Fibroblast of lung (primary cell): ENCODE data around the gene CNNM2. TPM values are rescaled to one million over a fixed set of nuclear protein-coding genes. Genes with fewer than 3 reads are reported as not detected.

Source experiments
- DNase-seq, 2 donors: peaks; one replicate each; pipeline versions ENCODE4 v3.0.0 to v3.0.0-alpha.2; 2010; ENCODE audit warnings: low read depth in 2 of 2
- H2AFZ ChIP-seq: 2 replicates; pipeline ENCODE4 v1.5.1; 2012; ENCODE audit warnings: low read length, control low read depth, inconsistent platforms
- H3K27ac ChIP-seq: 2 replicates; pipeline ENCODE4 v1.5.1; 2011; ENCODE audit warnings: low read length, control low read depth; ENCODE audit not compliant: insufficient read depth
- H3K27me3 ChIP-seq: 2 replicates; pipeline ENCODE4 v1.5.1; 2011; ENCODE audit warnings: mild to moderate bottlenecking, low read length; ENCODE audit not compliant: control insufficient read depth, insufficient read depth
- H3K36me3 ChIP-seq: 2 replicates; pipeline ENCODE4 v1.5.1; 2011; ENCODE audit warnings: low read length; ENCODE audit not compliant: control insufficient read depth, insufficient read depth
- H3K4me1 ChIP-seq: 2 replicates; pipeline ENCODE4 v1.5.1; 2011; ENCODE audit warnings: low read length; ENCODE audit not compliant: control insufficient read depth, insufficient read depth; ENCODE audit errors: extremely low read depth
- H3K4me2 ChIP-seq: 2 replicates; pipeline ENCODE4 v1.5.1; 2011; ENCODE audit warnings: low read length, control low read depth; ENCODE audit not compliant: insufficient read depth; ENCODE audit errors: extremely low read depth
- H3K4me3 ChIP-seq, 4 experiments: fragments of 200-600 bp in 1 of 4; sonication (generic) in 1 of 4; replicated peaks in 1 of 4; 2 replicates each; pipeline ENCODE4 v1.5.1; 2011 to 2016; ENCODE audit warnings: low read length in 4 of 4, low read depth in 3 of 4, mild to moderate bottlenecking in 3 of 4, control low read depth in 2 of 4, inconsistent platforms in 1 of 4, mixed read lengths in 1 of 4; ENCODE audit not compliant: insufficient read depth in 1 of 4; ENCODE audit errors: control extremely low read depth in 1 of 4
- H3K79me2 ChIP-seq: 2 replicates; pipeline ENCODE4 v1.5.1; 2012; ENCODE audit warnings: mild to moderate bottlenecking, low read length, inconsistent platforms; ENCODE audit not compliant: control insufficient read depth, insufficient read depth
- H3K9ac ChIP-seq: 2 replicates; pipeline ENCODE4 v1.5.1; 2011; ENCODE audit warnings: mild to moderate bottlenecking, low read length, control low read depth; ENCODE audit not compliant: insufficient read depth
- H3K9me3 ChIP-seq: 2 replicates; pipeline ENCODE4 v1.5.1; 2012; ENCODE audit warnings: low read depth, low read length; ENCODE audit not compliant: control insufficient read depth, insufficient read depth
- H4K20me1 ChIP-seq: 2 replicates; pipeline ENCODE4 v1.5.1; 2011; ENCODE audit warnings: low read length; ENCODE audit not compliant: control insufficient read depth, insufficient read depth; ENCODE audit errors: extremely low read depth
- CTCF ChIP-seq, 2 donors: IDR thresholded peaks in 1 of 2; conservative IDR thresholded peaks in 1 of 2; 1 replicate in 1 of 2; 2 replicates in 1 of 2; pipeline ENCODE4 v1.5.1; 2011 to 2012; ENCODE audit warnings: low read length in 2 of 2, control low read depth in 1 of 2, inconsistent platforms in 1 of 2, low read depth in 1 of 2, mild to moderate bottlenecking in 1 of 2
- EZH2 ChIP-seq: IDR thresholded peaks from 2 replicates; pipeline ENCODE4 v1.5.1; 2012; ENCODE audit warnings: low read length, control low read depth, mild to moderate bottlenecking; ENCODE audit errors: missing control alignments
- polyA plus RNA-seq, 2 donors: library from polyadenylated mRNA; depleted of rRNA in 1 of 2; stranded (reverse) in 1 of 2; unstranded in 1 of 2; fragments of >200 nt; gene quantifications; 2 replicates each; pipeline ENCODE4 v1.2.1, GENCODE V29; 2011 to 2012; ENCODE audit warnings: missing spikeins in 1 of 2
- total RNA-seq: library from RNA; depleted of rRNA; stranded (reverse); fragments of >200 nt; gene quantifications from 2 replicates; pipeline ENCODE4 v1.2.1, GENCODE V29; 2014

Gene CNNM2
- total and polyA plus RNA-seq, 2 donors (not counting 1 experiment from before 2014, with no cell fraction given), result 3.4 to 6.1 TPM

- no peaks in the 10 kb centered on the region for H3K27me3 ChIP-seq
- no peak overlapping the region for H3K27ac ChIP-seq
- DNase-seq, result no peak
- no peaks in the 10 kb centered on the region for H4K20me1 ChIP-seq
- TF ChIP-seq EZH2, result no peak
- TF ChIP-seq CTCF (conservative IDR thresholded peaks at IDR 0.05 in 1 of 2, IDR thresholded peaks at IDR 0.05 in 1 of 2; ENCODE audit: low read depth in 1 of 2, low read length in 2 of 2), result no peak
- H2AFZ ChIP-seq, result no peak overlapping the region
- H3K4me2 ChIP-seq, result no peak overlapping the region
- no peak overlapping the region for H3K4me3 ChIP-seq
- H3K36me3 ChIP-seq, result no peaks in the 10 kb centered on the region
- no peak overlapping the region for H3K9ac ChIP-seq
- no peaks in the 10 kb centered on the region for H3K4me1 ChIP-seq
- no peaks in the 10 kb centered on the region for H3K9me3 ChIP-seq
- no peaks in the 10 kb centered on the region for H3K79me2 ChIP-seq
Measured at GRCh38 chr10:103123282-103124024, 205.4 kb downstream of the CNNM2 start.

GRCh38 chr10:103124420-103125096, 206.5 kb downstream of the CNNM2 start:
- DNase-seq, result no peak
- Histone ChIP-seq H3K79me2 (no peaks in the 10 kb centered on the region), H2AFZ (no peak overlapping the region), H4K20me1 (no peaks in the 10 kb centered on the region), H3K4me2 (no peak overlapping the region), H3K9me3 (no peaks in the 10 kb centered on the region), H3K27ac (no peak overlapping the region), H3K4me3 (no peak overlapping the region), H3K4me1 (no peaks in the 10 kb centered on the region), H3K36me3 (no peaks in the 10 kb centered on the region), H3K9ac (no peak overlapping the region), H3K27me3 (no peaks in the 10 kb centered on the region)
- TF ChIP-seq EZH2 (no peak), CTCF (conservative IDR thresholded peaks at IDR 0.05 in 1 of 2, IDR thresholded peaks at IDR 0.05 in 1 of 2; ENCODE audit: low read depth in 1 of 2, low read length in 2 of 2) (no peak)

- no peaks in the 10 kb centered on the region for H3K36me3 ChIP-seq
- no peak overlapping the region for H2AFZ ChIP-seq
- no peak overlapping the region for H3K4me2 ChIP-seq
- no peaks in the 10 kb centered on the region for H3K9me3 ChIP-seq
- no peak overlapping the region for H3K27ac ChIP-seq
- no peaks in the 10 kb centered on the region for H3K79me2 ChIP-seq
- H3K4me1 ChIP-seq, result no peaks in the 10 kb centered on the region
- no peak overlapping the region for H3K9ac ChIP-seq
- TF ChIP-seq CTCF (conservative IDR thresholded peaks at IDR 0.05 in 1 of 2, IDR thresholded peaks at IDR 0.05 in 1 of 2; ENCODE audit: low read depth in 1 of 2, low read length in 2 of 2), result no peak
- TF ChIP-seq EZH2, result no peak
- no peak overlapping the region for H3K4me3 ChIP-seq
- peak in 1 of 2 donors; percentile 84 for DNase-seq
- no peaks in the 10 kb centered on the region for H3K27me3 ChIP-seq
- H4K20me1 ChIP-seq, result no peaks in the 10 kb centered on the region
Measured at GRCh38 chr10:103125323-103126267, 207.5 kb downstream of the CNNM2 start.
